ENCODE measurements around the gene NID2. TPM values are rescaled to one million over a fixed set of nuclear protein-coding genes. Genes with fewer than 3 reads are reported as not detected.
A peak's percentile ranks its signal among the peaks of the same experiment; 100 is the strongest.

Gene NID2
- total RNA-seq, 1 donor from 2014 or later, result 24.7 TPM

DNA sequence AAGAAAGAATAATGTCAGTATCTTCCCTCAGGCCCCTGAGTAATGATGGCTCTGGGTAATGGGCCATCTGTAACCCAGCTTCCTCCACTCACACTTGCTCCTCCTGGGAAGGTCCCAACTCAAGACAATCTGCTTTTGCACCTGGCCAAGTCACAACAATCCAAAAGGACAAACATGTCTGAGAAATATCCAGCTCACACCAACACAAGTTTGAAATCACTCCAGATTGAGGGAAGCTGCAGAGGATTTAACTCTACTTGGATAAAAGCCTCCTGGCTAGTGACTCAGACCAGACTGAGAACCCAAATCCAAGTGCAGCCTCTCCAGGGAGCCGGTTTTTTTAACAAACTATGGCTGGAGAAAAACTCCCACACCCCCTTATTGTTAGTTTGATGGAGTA, 45.3 kb downstream of the NID2 start:
- TF ChIP-seq EZH2 (IDR thresholded peaks at IDR 0.05) (no peak), EZH2phosphoT487 (IDR thresholded peaks at IDR 0.05) (no peak)
- TF ChIP-seq, protein P1, sequence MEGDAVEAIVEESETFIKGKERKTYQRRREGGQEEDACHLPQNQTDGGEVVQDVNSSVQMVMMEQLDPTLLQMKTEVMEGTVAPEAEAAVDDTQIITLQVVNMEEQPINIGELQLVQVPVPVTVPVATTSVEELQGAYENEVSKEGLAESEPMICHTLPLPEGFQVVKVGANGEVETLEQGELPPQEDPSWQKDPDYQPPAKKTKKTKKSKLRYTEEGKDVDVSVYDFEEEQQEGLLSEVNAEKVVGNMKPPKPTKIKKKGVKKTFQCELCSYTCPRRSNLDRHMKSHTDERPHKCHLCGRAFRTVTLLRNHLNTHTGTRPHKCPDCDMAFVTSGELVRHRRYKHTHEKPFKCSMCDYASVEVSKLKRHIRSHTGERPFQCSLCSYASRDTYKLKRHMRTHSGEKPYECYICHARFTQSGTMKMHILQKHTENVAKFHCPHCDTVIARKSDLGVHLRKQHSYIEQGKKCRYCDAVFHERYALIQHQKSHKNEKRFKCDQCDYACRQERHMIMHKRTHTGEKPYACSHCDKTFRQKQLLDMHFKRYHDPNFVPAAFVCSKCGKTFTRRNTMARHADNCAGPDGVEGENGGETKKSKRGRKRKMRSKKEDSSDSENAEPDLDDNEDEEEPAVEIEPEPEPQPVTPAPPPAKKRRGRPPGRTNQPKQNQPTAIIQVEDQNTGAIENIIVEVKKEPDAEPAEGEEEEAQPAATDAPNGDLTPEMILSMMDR (IDR thresholded peaks at IDR 0.05), result no peak
- H3K4me1 ChIP-seq, result peaks cover 21% of the 10 kb centered on the region
- no peak for DNase-seq (ENCODE audit: low spot score)
- no peak overlapping the region for H3K4me2 ChIP-seq
- Mint-ChIP-seq H3K27ac (no peak overlapping the region), H3K4me3 (no peak overlapping the region), H3K9me3 (peaks cover 2% of the 10 kb centered on the region), H3K4me1 (no peaks in the 10 kb centered on the region), H3K36me3 (no peaks in the 10 kb centered on the region), H3K27me3 (ENCODE audit: insufficient read depth, low read depth) (peaks cover 2% of the 10 kb centered on the region)
- H3F3A ChIP-seq (ENCODE audit: low read depth), result no peaks in the 10 kb centered on the region
- no peak overlapping the region for H3K9ac ChIP-seq
- H2AFZ ChIP-seq (replicated peaks), result no peak overlapping the region
- no peak overlapping the region for H3K27ac ChIP-seq
- no peaks in the 10 kb centered on the region for H3K27me3 ChIP-seq
- H4K20me1 ChIP-seq (ENCODE audit: low read depth), result no peaks in the 10 kb centered on the region
- no peaks in the 10 kb centered on the region for H3K9me3 ChIP-seq (ENCODE audit: low read depth)
- H3K36me3 ChIP-seq, result no peaks in the 10 kb centered on the region
- H3K79me2 ChIP-seq (ENCODE audit: low read depth), result no peaks in the 10 kb centered on the region
- H3K4me3 ChIP-seq, result no peak overlapping the region

DNA sequence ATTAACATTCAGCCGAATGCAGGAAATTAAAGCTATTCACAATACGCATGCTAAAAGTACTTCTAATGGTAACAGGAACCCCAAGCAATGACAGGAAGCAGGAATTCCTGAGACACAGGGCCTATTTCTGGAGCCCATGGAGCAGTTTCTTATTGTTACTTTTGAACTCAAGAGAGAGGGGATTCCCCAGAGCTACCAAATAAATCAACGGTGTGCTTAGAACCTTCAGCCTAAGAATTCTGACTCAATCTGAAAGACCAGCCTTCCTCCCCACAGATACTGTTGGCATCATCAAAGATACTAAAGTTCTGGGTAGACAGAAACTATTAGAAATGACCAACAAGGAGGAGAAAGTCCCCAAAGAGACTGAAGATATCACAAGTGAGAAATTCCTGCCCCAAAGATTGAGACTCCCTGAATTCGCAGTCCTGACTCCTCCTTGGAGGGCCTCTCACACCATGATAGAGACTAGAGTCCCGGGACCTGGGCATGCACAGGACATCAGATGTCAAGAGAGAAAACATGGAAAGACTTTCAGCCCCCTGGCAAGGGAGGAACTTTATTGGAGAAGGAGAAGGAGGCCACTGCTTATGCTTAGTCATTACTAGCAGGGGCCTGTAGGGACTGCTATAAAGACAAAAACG, 46.8 kb downstream of the NID2 start:
- Mint-ChIP-seq H3K4me1 (no peaks in the 10 kb centered on the region), H3K9me3 (peaks cover 2% of the 10 kb centered on the region), H3K27ac (no peak overlapping the region), H3K36me3 (peaks cover 4% of the 10 kb centered on the region), H3K27me3 (ENCODE audit: insufficient read depth, low read depth) (peaks cover 2% of the 10 kb centered on the region), H3K4me3 (no peak overlapping the region)
- no peaks in the 10 kb centered on the region for H3F3A ChIP-seq (ENCODE audit: low read depth)
- H3K4me1 ChIP-seq, result peaks cover 21% of the 10 kb centered on the region
- no peak overlapping the region for H3K4me2 ChIP-seq
- no peaks in the 10 kb centered on the region for H3K79me2 ChIP-seq (ENCODE audit: low read depth)
- H3K27ac ChIP-seq, result no peak overlapping the region
- H3K4me3 ChIP-seq, result no peak overlapping the region
- no peaks in the 10 kb centered on the region for H3K27me3 ChIP-seq
- no peak for DNase-seq (ENCODE audit: low spot score)
- no peak for TF ChIP-seq EZH2 (IDR thresholded peaks at IDR 0.05)
- TF ChIP-seq, protein P1 (IDR thresholded peaks at IDR 0.05), result no peak
- no peak for TF ChIP-seq EZH2phosphoT487 (IDR thresholded peaks at IDR 0.05)
- no peak overlapping the region for H3K9ac ChIP-seq
- no peaks in the 10 kb centered on the region for H3K9me3 ChIP-seq (ENCODE audit: low read depth)
- H3K36me3 ChIP-seq, result no peaks in the 10 kb centered on the region
- H4K20me1 ChIP-seq (ENCODE audit: low read depth), result no peaks in the 10 kb centered on the region
- H2AFZ ChIP-seq (replicated peaks), result no peak overlapping the region

DNA sequence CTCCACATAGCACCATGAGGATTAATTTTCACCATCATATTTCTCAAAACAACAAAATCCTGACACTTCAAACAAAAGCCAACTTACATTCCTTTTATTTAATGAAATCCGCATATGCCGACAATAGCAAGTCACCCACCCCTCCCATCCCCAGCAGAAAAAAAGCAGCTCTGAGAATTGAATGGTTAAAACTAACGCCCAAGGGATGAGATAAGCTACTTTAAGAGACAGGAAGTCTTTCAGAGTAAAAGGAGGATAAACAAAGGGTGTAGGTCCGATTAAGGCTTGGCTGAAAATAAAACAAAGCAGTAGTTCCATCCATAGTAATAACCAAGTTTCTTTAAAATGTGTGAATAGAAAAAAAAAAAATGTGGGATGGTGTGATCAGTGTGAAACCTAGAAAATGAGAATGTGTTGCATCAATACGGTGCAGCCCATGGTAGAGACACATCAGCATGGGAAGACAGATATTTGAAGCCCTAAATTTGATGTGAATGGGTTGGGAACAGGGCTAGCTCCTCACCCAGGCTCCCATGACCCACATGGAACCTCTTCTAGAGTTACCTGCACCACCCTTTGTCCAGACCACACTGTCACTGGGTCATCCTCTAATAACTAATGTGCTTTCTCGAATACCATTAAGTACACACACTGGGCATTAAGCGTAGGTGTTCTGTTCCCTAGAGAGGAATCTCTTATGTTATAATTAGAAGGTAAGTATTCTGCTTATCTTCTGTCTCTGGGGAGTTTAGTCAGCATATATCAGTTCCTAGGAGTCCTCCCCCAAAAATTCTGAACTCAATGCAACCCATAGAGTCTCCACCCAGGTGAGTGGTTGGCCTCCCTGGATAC, 47.8 kb downstream of the NID2 start:
- H3K4me2 ChIP-seq, result peak overlapping the region; percentile 53
- Mint-ChIP-seq H3K9me3 (peaks cover 2% of the 10 kb centered on the region), H3K27ac (no peak overlapping the region), H3K27me3 (ENCODE audit: insufficient read depth, low read depth) (peaks cover 4% of the 10 kb centered on the region), H3K4me3 (no peak overlapping the region), H3K36me3 (peaks cover 6% of the 10 kb centered on the region), H3K4me1 (peaks cover 5% of the 10 kb centered on the region)
- peak overlapping the region; percentile 4 for H3K4me3 ChIP-seq
- TF ChIP-seq EZH2 (IDR thresholded peaks at IDR 0.05) (no peak), EZH2phosphoT487 (IDR thresholded peaks at IDR 0.05) (no peak)
- TF ChIP-seq, protein P1 (IDR thresholded peaks at IDR 0.05), result no peak
- no peaks in the 10 kb centered on the region for H3K9me3 ChIP-seq (ENCODE audit: low read depth)
- no peaks in the 10 kb centered on the region for H3K79me2 ChIP-seq (ENCODE audit: low read depth)
- no peak overlapping the region for H3K9ac ChIP-seq
- H4K20me1 ChIP-seq (ENCODE audit: low read depth), result no peaks in the 10 kb centered on the region
- DNase-seq (ENCODE audit: low spot score), result peak; percentile 53
- no peaks in the 10 kb centered on the region for H3K27me3 ChIP-seq
- no peaks in the 10 kb centered on the region for H3K36me3 ChIP-seq
- H2AFZ ChIP-seq (replicated peaks), result no peak overlapping the region
- H3K27ac ChIP-seq, result no peak overlapping the region
- H3F3A ChIP-seq (ENCODE audit: low read depth), result no peaks in the 10 kb centered on the region
- H3K4me1 ChIP-seq, result peaks cover 29% of the 10 kb centered on the region
